HG03565 (cell line): ENCODE measurements around the gene DOCK2.
A peak's percentile ranks its signal among the peaks of the same experiment; 100 is the strongest.

ENCODE experiments used
- ATAC-seq: cut with Tn5 transposase; IDR thresholded peaks from one replicate; pipeline ENCODE4 v1.9.1; 2021; ENCODE audit warnings: mild to moderate bottlenecking, moderate library complexity; ENCODE audit not compliant: unreplicated experiment

DOCK2 gene

GRCh38 chr5:169778622-169779596, 141.8 kb downstream of the DOCK2 start:
- ATAC-seq: peak; percentile 84

- no peak for ATAC-seq
Measured at GRCh38 chr5:169781420-169782345, 144.6 kb downstream of the DOCK2 start.

GRCh38 chr5:169785771-169786618, 148.9 kb downstream of the DOCK2 start:
- ATAC-seq: no peak

- ATAC-seq: no peak
Measured at GRCh38 chr5:169788168-169788567, 151.1 kb downstream of the DOCK2 start.

- ATAC-seq: no peak
Measured at GRCh38 chr5:169789417-169789940, 152.4 kb downstream of the DOCK2 start.

- no peak for ATAC-seq
Measured at GRCh38 chr5:169791251-169791650, 154.2 kb downstream of the DOCK2 start.

GRCh38 chr5:169795338-169795737, 158.3 kb downstream of the DOCK2 start:
- ATAC-seq: no peak

GRCh38 chr5:169796731-169797130, 159.7 kb downstream of the DOCK2 start:
- ATAC-seq: no peak

- no peak for ATAC-seq
Measured at GRCh38 chr5:169797577-169797976, 160.5 kb downstream of the DOCK2 start.

- no peak for ATAC-seq
Measured at GRCh38 chr5:169798438-169798837, 161.4 kb downstream of the DOCK2 start.

GRCh38 chr5:169798906-169799660, 162.0 kb downstream of the DOCK2 start:
- ATAC-seq: no peak

- ATAC-seq: no peak
Measured at GRCh38 chr5:169801324-169801777, 164.3 kb downstream of the DOCK2 start.

GRCh38 chr5:169801781-169802180, 164.7 kb downstream of the DOCK2 start:
- no peak for ATAC-seq

- ATAC-seq: no peak
Measured at GRCh38 chr5:169803077-169803981, 166.3 kb downstream of the DOCK2 start.

GRCh38 chr5:169804861-169805260, 167.8 kb downstream of the DOCK2 start:
- ATAC-seq: no peak

- peak; percentile 88 for ATAC-seq
Measured at GRCh38 chr5:169805527-169805934, 168.5 kb downstream of the DOCK2 start.

GRCh38 chr5:169805937-169806700, 169.0 kb downstream of the DOCK2 start:
- peak; percentile 41 for ATAC-seq

- no peak for ATAC-seq
Measured at GRCh38 chr5:169808118-169808581, 171.1 kb downstream of the DOCK2 start.
